ENCODE data around the gene TMEM203.
"Not testable (repeated sequence)": the region's sequence is repeated elsewhere in the genome, so short reads cannot be mapped to it uniquely, and the experiment has no call there.

Gene TMEM203

DNA sequence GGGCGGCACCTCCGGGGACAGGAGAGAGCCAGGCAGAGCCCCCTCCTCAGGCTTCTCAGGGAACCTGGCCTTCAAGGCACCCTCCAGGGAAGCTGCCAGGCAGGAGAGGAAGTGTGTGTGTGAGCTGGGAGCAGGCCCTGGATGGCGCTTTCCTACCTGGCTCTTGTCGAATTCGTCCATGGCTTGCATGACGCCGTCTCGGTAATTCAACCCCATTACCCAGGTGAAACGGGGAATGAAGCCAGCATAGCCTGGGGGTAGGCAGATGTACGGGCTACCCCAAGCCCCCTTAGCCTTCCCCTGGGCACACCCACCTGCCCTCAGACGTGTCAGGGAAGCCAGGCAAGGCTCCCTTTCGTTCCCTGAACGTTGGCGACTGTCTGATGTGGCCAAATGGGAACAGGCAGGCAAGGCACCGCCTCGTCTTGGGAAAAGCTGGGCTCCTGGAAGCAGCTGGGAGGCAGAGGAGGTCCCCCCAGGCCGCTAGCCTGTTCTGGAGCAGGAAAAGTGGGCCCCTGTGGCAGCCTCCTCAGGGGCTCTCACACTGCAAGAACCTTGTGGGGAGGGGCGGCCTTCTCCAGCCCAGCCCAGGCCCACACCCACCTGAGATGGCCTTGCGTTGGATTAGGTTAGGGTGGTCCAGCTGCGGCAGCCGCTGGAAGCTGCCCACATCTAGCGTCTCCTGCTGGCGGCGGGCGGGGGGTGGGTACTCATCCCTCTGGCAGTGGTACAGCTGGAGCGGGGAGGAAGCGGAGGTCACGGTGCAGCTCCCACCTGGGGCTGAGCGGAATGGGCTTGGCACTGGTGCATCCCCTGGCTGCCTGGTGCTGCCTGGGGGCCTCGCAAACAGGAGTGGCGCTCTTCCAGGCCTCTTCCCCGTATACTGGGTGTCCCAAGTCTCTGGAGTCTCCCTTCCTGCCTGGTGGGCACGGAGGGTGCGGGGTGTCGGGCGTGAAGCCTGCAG is 39.3 kb upstream of the TMEM203 start:
- TF ChIP-seq, protein P1, sequence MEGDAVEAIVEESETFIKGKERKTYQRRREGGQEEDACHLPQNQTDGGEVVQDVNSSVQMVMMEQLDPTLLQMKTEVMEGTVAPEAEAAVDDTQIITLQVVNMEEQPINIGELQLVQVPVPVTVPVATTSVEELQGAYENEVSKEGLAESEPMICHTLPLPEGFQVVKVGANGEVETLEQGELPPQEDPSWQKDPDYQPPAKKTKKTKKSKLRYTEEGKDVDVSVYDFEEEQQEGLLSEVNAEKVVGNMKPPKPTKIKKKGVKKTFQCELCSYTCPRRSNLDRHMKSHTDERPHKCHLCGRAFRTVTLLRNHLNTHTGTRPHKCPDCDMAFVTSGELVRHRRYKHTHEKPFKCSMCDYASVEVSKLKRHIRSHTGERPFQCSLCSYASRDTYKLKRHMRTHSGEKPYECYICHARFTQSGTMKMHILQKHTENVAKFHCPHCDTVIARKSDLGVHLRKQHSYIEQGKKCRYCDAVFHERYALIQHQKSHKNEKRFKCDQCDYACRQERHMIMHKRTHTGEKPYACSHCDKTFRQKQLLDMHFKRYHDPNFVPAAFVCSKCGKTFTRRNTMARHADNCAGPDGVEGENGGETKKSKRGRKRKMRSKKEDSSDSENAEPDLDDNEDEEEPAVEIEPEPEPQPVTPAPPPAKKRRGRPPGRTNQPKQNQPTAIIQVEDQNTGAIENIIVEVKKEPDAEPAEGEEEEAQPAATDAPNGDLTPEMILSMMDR (conservative IDR thresholded peaks at IDR 0.05; ENCODE audit: control insufficient read depth, insufficient read depth, low read depth, low read length), result no peak
- no peak overlapping the region for H3K4me3 ChIP-seq (ENCODE audit: control insufficient read depth, low read depth, low read length)
- no peak for DNase-seq (ENCODE audit: low read depth)

DNA sequence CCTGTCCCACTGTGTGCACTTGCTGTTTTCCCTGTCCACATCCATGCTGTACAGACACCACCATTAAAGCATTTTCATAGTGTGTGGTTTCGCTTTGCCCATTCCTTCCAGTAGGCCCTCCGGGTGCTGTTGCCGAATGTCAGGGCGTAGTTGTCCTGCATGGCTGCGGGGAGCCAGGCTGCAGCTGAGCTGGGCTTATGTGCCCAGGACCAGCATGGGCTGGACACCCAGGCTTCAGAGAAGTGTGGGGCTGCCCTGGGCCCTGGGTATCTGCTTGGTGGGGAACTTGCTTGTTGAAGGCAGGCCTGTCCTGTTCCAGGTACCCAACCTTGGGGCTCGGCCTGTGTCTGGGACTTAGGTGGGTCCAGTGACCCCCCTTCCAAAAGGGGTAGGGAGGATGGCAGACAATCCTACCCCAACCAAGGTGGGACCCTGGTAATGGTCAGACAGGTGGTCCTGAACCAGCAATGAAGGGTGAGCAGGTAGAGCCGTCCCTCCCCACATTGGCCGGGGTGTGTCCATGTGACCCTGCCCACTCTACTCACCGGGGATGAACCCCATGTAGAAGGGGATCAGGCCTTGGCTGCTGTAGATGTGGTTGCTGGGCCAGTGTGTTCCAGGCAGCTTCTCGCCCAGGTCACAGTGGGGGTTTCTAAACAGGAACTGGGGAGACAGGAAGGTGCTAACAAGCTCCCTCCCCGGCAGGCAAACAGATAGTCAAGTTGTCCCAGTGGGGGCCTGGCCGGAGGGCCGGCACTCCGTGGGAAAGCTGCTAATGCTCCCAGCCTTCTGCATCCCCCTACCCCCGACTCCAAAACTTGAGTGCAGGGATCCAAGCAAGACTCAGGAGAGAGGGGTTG is 38.4 kb upstream of the TMEM203 start:
- no peak for DNase-seq (ENCODE audit: low read depth)
- TF ChIP-seq, protein P1 (conservative IDR thresholded peaks at IDR 0.05; ENCODE audit: control insufficient read depth, insufficient read depth, low read depth, low read length), result no peak
- H3K4me3 ChIP-seq (ENCODE audit: control insufficient read depth, low read depth, low read length), result no peak overlapping the region

DNA sequence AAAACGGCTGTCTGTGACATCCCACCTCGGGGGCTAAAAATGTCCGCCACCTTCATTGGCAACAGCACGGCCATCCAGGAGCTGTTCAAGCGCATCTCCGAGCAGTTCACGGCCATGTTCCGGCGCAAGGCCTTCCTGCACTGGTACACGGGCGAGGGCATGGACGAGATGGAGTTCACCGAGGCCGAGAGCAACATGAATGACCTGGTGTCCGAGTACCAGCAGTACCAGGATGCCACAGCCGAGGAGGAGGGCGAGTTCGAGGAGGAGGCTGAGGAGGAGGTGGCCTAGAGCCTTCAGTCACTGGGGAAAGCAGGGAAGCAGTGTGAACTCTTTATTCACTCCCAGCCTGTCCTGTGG is 37.8 kb upstream of the TMEM203 start:
- H3K4me3 ChIP-seq (ENCODE audit: control insufficient read depth, low read depth, low read length); DNase-seq (ENCODE audit: low read depth): not testable (repeated sequence)

DNA sequence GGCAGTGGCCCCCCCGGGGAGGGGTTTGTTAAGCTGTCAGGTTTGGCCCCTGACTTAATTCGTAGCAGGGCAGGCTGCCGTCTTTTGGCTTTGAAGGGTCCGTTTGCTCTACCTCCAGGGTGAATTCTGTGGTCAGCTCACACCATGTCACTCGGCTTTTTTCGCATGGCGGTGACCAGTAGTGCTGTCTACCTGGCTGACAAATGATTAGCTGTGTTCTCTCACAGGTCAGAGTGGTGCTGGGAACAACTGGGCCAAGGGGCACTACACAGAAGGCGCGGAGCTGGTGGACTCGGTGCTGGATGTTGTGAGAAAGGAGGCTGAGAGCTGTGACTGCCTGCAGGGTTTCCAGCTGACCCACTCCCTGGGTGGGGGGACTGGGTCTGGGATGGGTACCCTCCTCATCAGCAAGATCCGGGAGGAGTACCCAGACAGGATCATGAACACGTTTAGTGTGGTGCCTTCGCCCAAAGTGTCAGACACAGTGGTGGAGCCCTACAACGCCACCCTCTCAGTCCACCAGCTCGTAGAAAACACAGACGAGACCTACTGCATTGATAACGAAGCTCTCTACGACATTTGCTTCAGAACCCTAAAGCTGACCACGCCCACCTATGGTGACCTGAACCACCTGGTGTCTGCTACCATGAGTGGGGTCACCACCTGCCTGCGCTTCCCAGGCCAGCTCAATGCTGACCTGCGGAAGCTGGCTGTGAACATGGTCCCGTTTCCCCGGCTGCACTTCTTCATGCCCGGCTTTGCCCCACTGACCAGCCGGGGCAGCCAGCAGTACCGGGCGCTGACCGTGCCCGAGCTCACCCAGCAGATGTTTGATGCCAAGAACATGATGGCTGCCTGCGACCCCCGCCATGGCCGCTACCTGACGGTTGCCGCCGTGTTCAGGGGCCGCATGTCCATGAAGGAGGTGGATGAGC is 37.1 kb upstream of the TMEM203 start:
- DNase-seq (ENCODE audit: low read depth), result no peak
- TF ChIP-seq, protein P1 (conservative IDR thresholded peaks at IDR 0.05; ENCODE audit: control insufficient read depth, insufficient read depth, low read depth, low read length), result no peak

DNA sequence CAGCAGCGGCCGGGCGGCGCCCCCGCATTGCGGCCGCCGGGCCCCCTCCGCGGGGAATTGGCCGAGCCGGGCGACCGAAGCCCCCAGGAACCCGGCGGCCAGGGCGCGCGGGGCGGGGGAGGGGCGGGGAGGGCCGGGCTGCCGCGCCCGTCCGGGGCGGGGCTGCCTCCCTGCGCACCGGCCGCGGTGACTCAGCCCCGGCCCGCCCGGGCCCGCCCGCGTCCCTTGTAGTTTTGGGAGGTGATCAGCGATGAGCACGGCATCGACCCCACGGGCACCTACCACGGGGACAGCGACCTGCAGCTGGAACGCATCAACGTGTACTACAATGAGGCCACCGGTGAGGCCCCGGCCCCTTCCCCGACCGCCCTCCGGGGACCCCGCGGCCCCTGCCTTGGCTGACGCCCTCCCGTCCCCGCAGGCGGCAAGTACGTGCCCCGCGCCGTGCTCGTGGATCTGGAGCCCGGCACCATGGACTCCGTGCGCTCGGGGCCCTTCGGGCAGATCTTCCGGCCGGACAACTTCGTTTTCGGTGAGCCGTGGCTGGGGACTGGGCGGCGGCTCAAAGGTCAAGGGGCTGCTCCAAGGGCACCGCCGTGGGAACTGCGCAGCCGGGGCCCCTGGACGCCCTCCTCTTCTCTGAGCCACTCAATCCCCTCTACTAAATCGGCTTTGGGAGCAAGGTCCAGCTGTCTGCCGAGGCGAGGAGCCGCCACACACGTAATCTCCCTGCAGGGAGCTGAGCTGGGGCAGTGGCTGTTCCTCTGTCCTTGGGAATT is 36.2 kb upstream of the TMEM203 start:
- TF ChIP-seq, protein P1 (conservative IDR thresholded peaks at IDR 0.05; ENCODE audit: control insufficient read depth, insufficient read depth, low read depth, low read length), result no peak
- H3K4me3 ChIP-seq (ENCODE audit: control insufficient read depth, low read depth, low read length), result peak overlapping the region; percentile 84
- DNase-seq (ENCODE audit: low read depth), result peak; percentile 44

More for the DNA sequence above, 37.1 kb upstream of the TMEM203 start:
- peak overlapping the region; percentile 84 for H3K4me3 ChIP-seq (ENCODE audit: control insufficient read depth, low read depth, low read length)

DNA sequence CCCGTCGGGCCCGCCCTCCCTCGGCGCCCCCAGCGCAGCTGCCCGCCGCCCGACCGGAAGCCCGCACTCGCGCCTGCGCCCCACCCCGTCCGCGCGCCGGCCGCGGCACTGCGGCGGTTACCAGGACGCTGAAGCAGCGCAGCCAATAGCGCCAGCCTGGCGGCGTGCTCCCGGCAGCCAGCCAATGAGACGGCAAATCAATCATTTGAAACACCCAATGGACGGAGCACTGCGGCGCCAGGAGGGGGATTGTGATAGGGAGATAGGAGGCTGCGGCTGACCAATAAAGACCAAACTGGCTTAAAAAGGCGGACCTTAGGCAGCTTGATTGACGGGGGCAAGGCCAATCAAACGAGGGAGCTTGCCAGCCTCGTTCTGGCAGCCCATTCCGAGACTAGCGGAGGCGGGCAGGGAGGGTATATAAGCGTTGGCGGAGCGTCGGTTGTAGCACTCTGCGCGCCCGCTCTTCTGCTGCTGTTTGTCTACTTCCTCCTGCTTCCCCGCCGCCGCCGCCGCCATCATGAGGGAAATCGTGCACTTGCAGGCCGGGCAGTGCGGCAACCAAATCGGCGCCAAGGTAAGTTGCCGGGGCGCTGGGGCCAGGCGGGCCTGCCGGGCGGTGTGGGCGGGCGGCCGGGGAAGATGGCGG is 35.5 kb upstream of the TMEM203 start, which contains the start of gene TUBB4B:
TSS of gene TUBB4B (plus strand) at position 447 of the 649 bp plus-strand sequence. CDS start at position 521, 74 bp downstream.
- TF ChIP-seq, protein P1 (conservative IDR thresholded peaks at IDR 0.05; ENCODE audit: control insufficient read depth, insufficient read depth, low read depth, low read length), result no peak
- H3K4me3 ChIP-seq (ENCODE audit: control insufficient read depth, low read depth, low read length), result peak within 1 kb of the TSS; percentile 84
- DNase-seq (ENCODE audit: low read depth), result peak; percentile 100

All from fibroblast of mammary gland (primary cell).